ENCODE results near the gene NOX4. TPM values are rescaled to one million over a fixed set of nuclear protein-coding genes. Genes with fewer than 3 reads are reported as not detected.

Gene NOX4
- total RNA-seq, 3 donors from 2014 or later = 5.1 to 19.7 (median 15.4) TPM

- Histone ChIP-seq H3K27ac (no peak overlapping the region), H3K36me3 (no peaks in the 10 kb centered on the region), H3K4me3 (no peak overlapping the region), H3K9me3 (no peaks in the 10 kb centered on the region), H3K27me3 (no peaks in the 10 kb centered on the region), H3K4me1 (no peaks in the 10 kb centered on the region)
- no peak for DNase-seq (ENCODE audit: low spot score in 2 of 2)
- TF ChIP-seq POLR2AphosphoS5 (IDR thresholded peaks at IDR 0.05) (no peak), POLR2A (IDR thresholded peaks at IDR 0.05) (no peak), CTCF (IDR thresholded peaks at IDR 0.05) (no peak)
- intact Hi-C loops (cut with DNase I; ENCODE audit: low total_unique reads) = no loop called here
These were observed 43.3 kb downstream of the NOX4 start for GRCh38 chr11:89447845-89448244.

- TF ChIP-seq POLR2A (IDR thresholded peaks at IDR 0.05) (no peak), CTCF (IDR thresholded peaks at IDR 0.05) (no peak), POLR2AphosphoS5 (IDR thresholded peaks at IDR 0.05) (no peak)
- H3K36me3 ChIP-seq = no peaks in the 10 kb centered on the region
- no peak for DNase-seq (ENCODE audit: low spot score in 2 of 2)
- no peaks in the 10 kb centered on the region for H3K27me3 ChIP-seq
- H3K27ac ChIP-seq = no peak overlapping the region
- no peaks in the 10 kb centered on the region for H3K9me3 ChIP-seq
- H3K4me3 ChIP-seq = no peak overlapping the region
- no peaks in the 10 kb centered on the region for H3K4me1 ChIP-seq
- intact Hi-C loops (cut with DNase I; ENCODE audit: low total_unique reads) = no loop called here
These were observed 47.5 kb downstream of the NOX4 start for GRCh38 chr11:89443361-89444322.

GRCh38 chr11:89442801-89443200 is 48.4 kb downstream of the NOX4 start:
- no peaks in the 10 kb centered on the region for H3K27me3 ChIP-seq
- TF ChIP-seq POLR2A (IDR thresholded peaks at IDR 0.05) (no peak), CTCF (IDR thresholded peaks at IDR 0.05) (no peak), POLR2AphosphoS5 (IDR thresholded peaks at IDR 0.05) (no peak)
- no peak for DNase-seq (ENCODE audit: low spot score in 2 of 2)
- no peaks in the 10 kb centered on the region for H3K36me3 ChIP-seq
- H3K4me1 ChIP-seq = no peaks in the 10 kb centered on the region
- no peak overlapping the region for H3K27ac ChIP-seq
- H3K9me3 ChIP-seq = no peaks in the 10 kb centered on the region
- intact Hi-C loops (cut with DNase I; ENCODE audit: low total_unique reads) = no loop called here
- H3K4me3 ChIP-seq = no peak overlapping the region

GRCh38 chr11:89441606-89442005 is 49.6 kb downstream of the NOX4 start:
- DNase-seq (ENCODE audit: low spot score in 2 of 2) = no peak
- H3K9me3 ChIP-seq = no peaks in the 10 kb centered on the region
- TF ChIP-seq POLR2AphosphoS5 (IDR thresholded peaks at IDR 0.05) (no peak), CTCF (IDR thresholded peaks at IDR 0.05) (no peak), POLR2A (IDR thresholded peaks at IDR 0.05) (no peak)
- H3K4me1 ChIP-seq = no peaks in the 10 kb centered on the region
- H3K27ac ChIP-seq = no peak overlapping the region
- H3K36me3 ChIP-seq = no peaks in the 10 kb centered on the region
- H3K27me3 ChIP-seq = no peaks in the 10 kb centered on the region
- H3K4me3 ChIP-seq = no peak overlapping the region
- intact Hi-C loops (cut with DNase I; ENCODE audit: low total_unique reads) = no loop called here

GRCh38 chr11:89437317-89437716 is 53.9 kb downstream of the NOX4 start:
- intact Hi-C loops (cut with DNase I; ENCODE audit: low total_unique reads) = no loop called here
- Histone ChIP-seq H3K4me1 (no peaks in the 10 kb centered on the region), H3K27me3 (no peaks in the 10 kb centered on the region), H3K4me3 (no peak overlapping the region), H3K36me3 (no peaks in the 10 kb centered on the region), H3K9me3 (no peaks in the 10 kb centered on the region), H3K27ac (no peak overlapping the region)
- no peak for TF ChIP-seq POLR2A (IDR thresholded peaks at IDR 0.05)
- TF ChIP-seq POLR2AphosphoS5 (IDR thresholded peaks at IDR 0.05) = no peak
- no peak for TF ChIP-seq CTCF (IDR thresholded peaks at IDR 0.05)
- no peak for DNase-seq (ENCODE audit: low spot score in 2 of 2)
